ENCODE data around the gene ZNF124.

DNA sequence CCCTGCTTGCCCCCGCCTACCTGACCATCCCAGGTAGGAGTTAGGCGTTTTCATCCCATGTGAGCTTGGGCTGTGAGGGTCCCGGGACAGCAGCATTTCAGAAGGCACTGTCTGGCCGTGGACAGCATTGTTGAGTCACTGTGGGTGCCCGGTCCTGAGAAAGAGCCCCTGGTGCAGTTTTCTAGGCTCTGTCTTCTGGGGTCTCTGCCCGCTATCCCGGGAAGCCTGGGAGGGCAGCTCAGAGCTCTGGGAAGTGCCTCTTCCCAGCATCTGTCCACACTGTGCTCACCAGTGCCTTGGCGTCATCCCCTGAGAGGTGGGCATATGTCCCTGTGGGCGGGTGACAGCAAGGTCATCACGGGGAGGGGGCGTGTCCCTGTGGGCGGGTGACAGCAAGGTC, 56.3 kb downstream of the ZNF124 start:
- TF ChIP-seq, protein P1, sequence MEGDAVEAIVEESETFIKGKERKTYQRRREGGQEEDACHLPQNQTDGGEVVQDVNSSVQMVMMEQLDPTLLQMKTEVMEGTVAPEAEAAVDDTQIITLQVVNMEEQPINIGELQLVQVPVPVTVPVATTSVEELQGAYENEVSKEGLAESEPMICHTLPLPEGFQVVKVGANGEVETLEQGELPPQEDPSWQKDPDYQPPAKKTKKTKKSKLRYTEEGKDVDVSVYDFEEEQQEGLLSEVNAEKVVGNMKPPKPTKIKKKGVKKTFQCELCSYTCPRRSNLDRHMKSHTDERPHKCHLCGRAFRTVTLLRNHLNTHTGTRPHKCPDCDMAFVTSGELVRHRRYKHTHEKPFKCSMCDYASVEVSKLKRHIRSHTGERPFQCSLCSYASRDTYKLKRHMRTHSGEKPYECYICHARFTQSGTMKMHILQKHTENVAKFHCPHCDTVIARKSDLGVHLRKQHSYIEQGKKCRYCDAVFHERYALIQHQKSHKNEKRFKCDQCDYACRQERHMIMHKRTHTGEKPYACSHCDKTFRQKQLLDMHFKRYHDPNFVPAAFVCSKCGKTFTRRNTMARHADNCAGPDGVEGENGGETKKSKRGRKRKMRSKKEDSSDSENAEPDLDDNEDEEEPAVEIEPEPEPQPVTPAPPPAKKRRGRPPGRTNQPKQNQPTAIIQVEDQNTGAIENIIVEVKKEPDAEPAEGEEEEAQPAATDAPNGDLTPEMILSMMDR (IDR thresholded peaks at IDR 0.05) = no peak
- TF ChIP-seq POLR2A (IDR thresholded peaks at IDR 0.05) = no peak

All from lower leg skin (tissue), 3 donors.